ENCODE data around the gene ZNF385A. TPM values are rescaled to one million over a fixed set of nuclear protein-coding genes. Genes with fewer than 3 reads are reported as not detected.

The ZNF385A gene
- total and polyA plus RNA-seq, 4 donors = 2.5 to 4.0 (median 2.8) TPM

- TF ChIP-seq MAX (IDR thresholded peaks at IDR 0.05) = peak; percentile 66
- peak; percentile 81 for TF ChIP-seq ATF3 (IDR thresholded peaks at IDR 0.05)
- peak; percentile 86 for TF ChIP-seq FOXA1 (IDR thresholded peaks at IDR 0.05)
- TF ChIP-seq HNF4G (IDR thresholded peaks at IDR 0.05) = peak; percentile 79
Measured at GRCh38 chr12:54352891-54353874, 31.4 kb downstream of the ZNF385A start (continued).

GRCh38 chr12:54352022-54352531 lies 32.5 kb downstream of the ZNF385A start:
- H3K9me3 ChIP-seq (ENCODE audit: control insufficient read depth in 4 of 4, low read length in 3 of 4) = no peaks in the 10 kb centered on the region
- peak overlapping the region; percentile 78 to 90 for H3K27ac ChIP-seq (ENCODE audit: low read depth in 1 of 2, low read length in 2 of 2)
- 53% methylated on average over 21 of the region's 21 CpGs for WGBS
- no peaks in the 10 kb centered on the region for H3K27me3 ChIP-seq (ENCODE audit: control insufficient read depth in 4 of 4, insufficient read depth in 4 of 4, low read length in 3 of 4)
- DNase-seq (ENCODE audit: low spot score) = no peak
- no peak for TF ChIP-seq JUND (IDR thresholded peaks at IDR 0.05)
- TF ChIP-seq ATF3 (IDR thresholded peaks at IDR 0.05) = no peak
- TF ChIP-seq HNF4A (conservative IDR thresholded peaks at IDR 0.05) = no peak
- no peak for TF ChIP-seq RAD21 (IDR thresholded peaks at IDR 0.05)
- TF ChIP-seq EGR1 (IDR thresholded peaks at IDR 0.05; ENCODE audit: low read depth in 2 of 2) = no peak
- TF ChIP-seq YY1 (IDR thresholded peaks at IDR 0.05) = no peak
- TF ChIP-seq MAX (IDR thresholded peaks at IDR 0.05) = no peak
- no peak for TF ChIP-seq FOXA2 (IDR thresholded peaks at IDR 0.05)
- no peak for TF ChIP-seq CTCF (IDR thresholded peaks at IDR 0.05; ENCODE audit: low read depth, low read length, missing input control)
- no peak for TF ChIP-seq NR2F2 (IDR thresholded peaks at IDR 0.05)
- TF ChIP-seq FOXA1 (IDR thresholded peaks at IDR 0.05) = no peak
- no peak for TF ChIP-seq SP1 (IDR thresholded peaks at IDR 0.05)
- TF ChIP-seq ZBTB33 (IDR thresholded peaks at IDR 0.05) = no peak
- no peak for TF ChIP-seq RXRA (IDR thresholded peaks at IDR 0.05)
- no peak for TF ChIP-seq TAF1 (conservative IDR thresholded peaks at IDR 0.05)
- no peak for TF ChIP-seq GABPA (IDR thresholded peaks at IDR 0.05 in 1 of 2, conservative IDR thresholded peaks at IDR 0.05 in 1 of 2)
- no peak overlapping the region for H3K4me3 ChIP-seq (ENCODE audit: low read depth in 1 of 3, low read length in 3 of 3)
- peaks cover 9 to 38% (median 33%) of the 10 kb centered on the region in 4 donors for H3K36me3 ChIP-seq (ENCODE audit: control insufficient read depth in 4 of 4, insufficient read depth in 3 of 4, low read depth in 1 of 4, low read length in 3 of 4)
- no peak overlapping the region for H3K9ac ChIP-seq (ENCODE audit: low read depth in 1 of 2, low read length in 2 of 2)
- H3K4me1 ChIP-seq (ENCODE audit: control insufficient read depth in 4 of 4, insufficient read depth in 4 of 4, low read length in 3 of 4) = peaks cover 6 to 32% (median 22%) of the 10 kb centered on the region in 4 donors
